HG03135 (cell line): Measurements from ENCODE around the gene DOCK11.

Experiments used
- ATAC-seq: cut with Tn5 transposase; IDR thresholded peaks from one replicate; pipeline ENCODE4 v1.9.1; 2021; ENCODE audit warnings: mild to moderate bottlenecking, moderate library complexity; ENCODE audit not compliant: unreplicated experiment

The DOCK11 gene

DNA sequence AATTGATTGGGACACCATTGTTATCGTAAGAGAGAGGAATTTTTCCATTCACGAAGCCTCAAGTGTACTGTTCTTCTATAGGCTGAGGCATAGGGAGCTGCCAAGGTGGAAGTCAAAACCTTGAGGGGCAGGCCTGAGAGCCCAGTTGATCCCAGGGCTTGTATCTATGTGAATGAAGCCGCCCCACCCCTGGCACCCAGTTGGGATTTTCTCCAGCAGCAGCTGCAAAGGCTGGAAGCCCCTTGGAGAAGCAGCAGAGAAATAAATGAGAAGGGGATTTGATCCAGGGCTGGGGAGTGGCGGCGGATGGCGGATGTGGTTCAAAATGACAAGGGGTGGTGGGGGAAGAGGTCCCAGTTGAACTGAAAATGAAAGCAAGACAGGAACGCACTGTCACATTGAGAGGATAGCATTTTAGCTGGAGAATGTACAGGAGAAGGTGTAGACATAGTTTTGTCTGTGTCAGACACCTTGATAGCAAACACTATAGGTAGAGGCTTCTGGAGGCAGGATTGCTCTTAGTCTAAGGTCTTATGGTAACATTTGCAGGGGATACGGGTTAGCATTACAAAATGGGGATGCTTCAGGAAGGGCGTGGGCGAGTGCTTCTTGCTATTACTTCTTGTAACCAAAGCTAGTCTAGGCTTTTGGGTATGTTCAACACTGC, 32.6 kb downstream of the DOCK11 start:
- peak; percentile 72 for ATAC-seq

DNA sequence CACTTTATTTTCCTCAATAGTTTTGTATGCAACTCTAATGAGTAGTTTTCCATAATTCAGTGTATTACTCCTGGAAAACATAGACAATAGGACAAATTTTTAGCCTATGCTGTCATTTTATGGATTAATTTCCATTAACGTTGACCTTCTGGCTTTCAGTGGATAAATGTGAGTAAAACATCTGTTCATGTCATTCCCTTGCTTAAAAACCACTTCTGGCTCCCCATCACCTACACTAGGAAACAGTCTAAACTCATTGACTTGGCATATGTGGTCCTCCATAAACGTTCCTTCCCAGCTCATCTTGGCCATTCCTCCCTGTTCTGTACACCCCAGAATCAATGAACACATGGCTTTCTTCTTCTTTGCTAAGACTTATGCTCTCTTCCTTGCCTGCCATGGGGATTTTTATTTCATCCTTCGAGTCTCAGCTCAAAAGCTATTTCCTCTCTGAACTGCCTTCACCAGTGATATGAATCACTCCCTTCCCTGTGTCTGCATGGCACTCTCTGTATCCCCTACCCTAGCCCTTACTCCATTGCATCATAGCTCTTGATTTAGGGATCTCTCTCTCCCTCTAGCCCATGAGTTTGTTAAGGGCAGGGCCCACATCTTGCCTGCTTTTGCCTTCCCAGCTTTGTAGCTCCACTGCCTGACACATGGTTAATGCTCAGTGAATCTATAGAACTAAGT, 34.8 kb downstream of the DOCK11 start:
- ATAC-seq: no peak

DNA sequence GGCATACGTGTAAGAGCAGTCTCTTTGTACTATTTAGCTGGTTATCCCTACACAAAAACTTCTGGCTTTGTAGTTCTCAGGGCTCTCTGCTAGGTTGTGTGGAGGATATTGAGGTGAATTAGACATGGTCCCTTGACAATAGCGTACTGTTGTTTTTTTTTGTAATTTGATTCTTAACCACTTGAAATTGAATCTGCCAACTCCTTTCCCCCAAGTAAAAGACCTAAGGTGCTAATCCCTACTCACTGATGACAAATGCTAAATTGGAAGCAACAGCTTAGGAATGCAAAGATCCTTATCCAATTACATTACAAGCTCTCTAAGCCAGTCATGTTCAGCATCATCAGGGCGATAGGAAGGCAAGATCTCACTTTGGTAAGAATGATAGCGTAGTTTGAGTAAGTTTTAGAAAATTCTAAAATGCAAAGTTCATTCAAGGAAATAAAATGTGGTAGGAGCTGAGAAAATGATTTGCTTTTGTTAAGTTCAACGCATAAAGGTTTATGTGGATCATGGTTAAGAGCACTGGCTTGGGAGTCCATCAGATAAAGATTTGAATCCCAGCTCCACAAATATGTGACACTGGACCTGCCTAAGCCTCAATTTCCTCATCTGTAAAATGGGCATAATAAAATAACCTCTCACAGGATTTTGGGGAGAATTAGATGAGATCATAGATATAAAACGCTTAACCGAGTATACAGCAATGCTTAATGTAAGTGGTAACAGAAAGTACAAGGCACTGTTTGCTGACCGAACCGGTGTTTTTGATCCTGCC, 39.3 kb downstream of the DOCK11 start:
- ATAC-seq: no peak

DNA sequence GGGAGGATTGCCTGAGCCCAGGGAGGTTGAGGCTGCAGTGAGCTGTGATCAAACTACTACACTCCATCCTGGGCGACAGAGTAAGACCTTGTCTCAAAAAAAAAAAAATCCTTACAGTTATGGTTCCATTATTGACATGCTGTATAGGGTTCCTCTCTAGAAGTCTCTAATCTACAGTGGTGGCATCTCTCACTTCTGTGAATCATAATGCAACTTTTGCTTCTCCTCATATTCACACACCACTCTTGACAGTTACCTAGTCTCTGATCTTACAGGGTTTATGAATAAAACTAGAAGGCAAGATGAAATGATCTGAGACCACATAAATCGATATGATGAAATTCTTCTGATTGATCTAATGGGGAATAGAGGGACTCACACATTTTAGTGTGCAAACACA, 40.6 kb downstream of the DOCK11 start:
- ATAC-seq: no peak

DNA sequence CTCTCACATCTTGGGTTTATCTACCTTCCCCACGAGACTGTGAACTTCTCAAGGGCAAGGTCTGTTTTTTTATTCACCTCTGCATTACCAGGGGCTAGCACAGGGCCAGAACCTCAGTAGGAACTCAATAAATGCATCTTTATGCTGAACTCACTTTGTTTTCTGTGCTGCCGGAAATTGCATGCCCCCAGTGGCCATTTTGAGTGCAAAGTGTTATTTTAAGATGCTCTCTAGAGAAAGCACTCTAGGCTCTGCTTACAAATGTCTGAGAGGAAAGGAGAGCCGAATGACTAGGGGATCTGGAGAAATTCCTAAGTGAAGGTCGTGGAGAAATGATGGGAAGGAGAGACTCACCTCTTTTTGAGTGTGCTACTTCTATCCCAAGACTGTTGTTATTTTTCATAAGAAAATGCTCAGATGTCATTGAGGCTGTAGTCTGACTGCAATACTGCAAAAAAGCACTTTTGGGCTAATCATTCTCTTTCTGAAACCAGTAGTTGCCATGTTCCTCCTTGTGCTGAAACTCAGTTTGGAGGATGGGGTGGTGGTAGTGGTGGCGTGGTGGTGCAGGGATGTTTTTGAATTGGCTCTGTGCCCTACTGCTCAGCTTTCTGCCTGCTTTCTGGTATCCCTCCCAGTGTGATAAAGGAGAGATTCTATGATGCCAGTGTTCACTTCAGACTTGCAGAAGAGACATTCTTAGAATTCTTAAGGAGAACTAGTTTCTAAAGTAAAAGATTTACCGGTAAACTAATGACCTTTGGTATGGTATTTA, 41.3 kb downstream of the DOCK11 start:
- peak; percentile 78 for ATAC-seq

DNA sequence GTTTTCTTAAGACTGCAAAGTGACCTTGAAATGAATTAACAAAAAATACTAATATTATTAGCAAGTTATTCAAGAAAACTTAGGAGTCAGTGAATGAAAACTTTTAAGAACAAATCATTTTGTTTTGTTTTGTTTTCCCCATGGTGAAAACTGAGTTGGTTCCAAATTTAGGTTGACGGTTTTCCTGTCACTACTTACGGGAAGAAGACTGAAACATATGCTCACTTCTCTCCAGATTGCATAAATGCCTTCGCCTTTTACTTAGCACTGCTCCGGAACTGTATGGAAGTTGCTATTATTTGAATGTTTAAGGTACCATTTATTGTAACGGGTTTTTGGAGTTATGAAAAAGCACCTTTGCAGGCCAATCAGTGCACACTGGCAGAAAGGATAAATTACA, 42.8 kb downstream of the DOCK11 start:
- ATAC-seq: no peak

DNA sequence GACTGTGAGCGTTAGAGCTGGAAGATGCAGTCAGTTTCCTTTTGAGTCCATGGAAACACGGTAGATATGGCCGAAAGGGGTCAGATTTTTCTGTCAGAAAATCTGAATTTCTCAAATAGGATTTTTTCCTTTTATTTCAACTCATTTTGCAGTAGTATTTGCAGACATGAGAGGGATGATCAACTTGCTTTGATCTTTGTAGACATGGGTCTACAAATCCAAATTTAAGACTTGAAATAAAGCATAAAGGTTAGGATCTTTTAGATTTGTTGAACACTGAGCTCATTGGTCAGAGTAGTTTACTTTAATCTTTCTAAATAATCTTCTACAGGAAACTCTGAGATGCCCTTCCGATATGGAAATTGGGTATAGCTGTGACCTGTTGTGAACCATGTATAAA, 44.7 kb downstream of the DOCK11 start:
- no peak for ATAC-seq

DNA sequence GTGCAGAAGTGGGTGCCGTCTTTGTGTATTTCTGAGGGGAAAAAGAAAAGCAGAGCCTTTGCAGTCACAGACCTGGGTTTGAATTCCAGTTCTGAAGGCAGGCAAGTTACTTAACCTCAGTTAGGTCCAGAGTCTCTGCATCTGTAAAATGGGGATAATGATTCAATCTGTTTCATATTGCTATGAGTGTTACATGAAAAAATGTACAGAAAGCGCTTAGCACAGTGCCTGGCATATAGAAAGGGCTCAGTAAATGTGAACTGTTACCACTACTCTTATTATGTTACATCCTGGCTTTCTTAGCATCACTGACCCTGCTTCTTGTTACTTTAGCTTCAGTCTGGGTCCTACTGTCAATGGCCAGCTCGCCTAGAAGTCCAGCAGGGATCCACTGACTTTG, 45.9 kb downstream of the DOCK11 start:
- no peak for ATAC-seq

DNA sequence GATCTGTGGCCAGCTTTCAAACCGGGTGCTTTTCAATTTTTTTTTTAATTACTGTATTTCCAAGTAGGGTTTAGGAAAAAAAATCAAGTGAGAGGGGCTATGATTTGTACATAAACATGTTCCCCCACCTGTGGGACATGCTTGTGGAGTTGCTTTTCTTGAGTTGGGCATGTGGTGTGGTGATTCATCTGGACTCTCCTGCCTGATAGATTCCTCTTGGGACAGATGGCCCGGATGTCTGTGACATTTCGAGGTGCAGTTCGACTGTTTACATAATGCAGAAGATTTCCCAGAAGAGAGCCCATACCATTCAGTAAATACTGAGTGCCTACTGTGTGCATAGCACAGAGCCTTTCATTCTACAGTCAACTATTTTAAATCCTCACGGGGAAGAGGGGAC, 49.9 kb downstream of the DOCK11 start:
- ATAC-seq: no peak

DNA sequence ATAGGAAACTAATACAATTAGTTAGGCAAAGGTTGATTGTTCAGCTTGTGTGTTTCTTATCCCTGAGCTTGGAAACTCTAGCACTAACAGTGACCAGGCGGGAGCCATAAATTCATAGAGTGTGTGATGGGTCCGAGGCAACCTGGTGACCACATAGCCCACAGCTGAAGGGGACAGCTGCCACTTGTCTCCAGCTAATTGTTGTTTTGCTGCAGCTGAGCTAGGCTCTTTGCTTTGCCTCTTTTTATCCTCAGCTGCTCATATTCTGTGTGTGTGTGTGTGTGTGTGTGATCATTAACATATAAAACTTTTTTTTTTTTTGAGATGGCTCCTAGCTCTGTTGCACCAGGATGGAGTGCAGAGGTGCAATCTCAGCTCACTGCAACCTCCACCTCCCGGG, 53.2 kb downstream of the DOCK11 start:
- no peak for ATAC-seq

DNA sequence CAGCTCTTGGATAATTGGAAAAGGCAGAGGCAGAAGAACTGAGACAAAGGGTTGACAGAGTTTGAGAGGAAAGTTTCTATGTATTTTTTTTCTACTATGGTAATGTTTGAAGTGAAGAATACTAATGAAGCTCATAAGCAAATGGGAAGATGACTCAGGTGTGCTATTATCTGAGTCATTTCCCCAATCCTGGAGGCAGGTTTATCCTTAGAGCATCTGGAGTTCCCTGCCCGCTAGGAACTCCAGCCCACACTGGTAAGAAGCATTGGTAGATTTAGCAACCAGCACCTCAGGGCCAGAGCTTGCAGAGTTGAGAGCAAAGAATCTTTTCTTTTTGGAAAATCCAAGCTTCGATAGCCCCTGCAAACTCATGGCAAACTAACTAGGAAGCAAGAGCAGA, 55.2 kb downstream of the DOCK11 start:
- ATAC-seq: no peak

DNA sequence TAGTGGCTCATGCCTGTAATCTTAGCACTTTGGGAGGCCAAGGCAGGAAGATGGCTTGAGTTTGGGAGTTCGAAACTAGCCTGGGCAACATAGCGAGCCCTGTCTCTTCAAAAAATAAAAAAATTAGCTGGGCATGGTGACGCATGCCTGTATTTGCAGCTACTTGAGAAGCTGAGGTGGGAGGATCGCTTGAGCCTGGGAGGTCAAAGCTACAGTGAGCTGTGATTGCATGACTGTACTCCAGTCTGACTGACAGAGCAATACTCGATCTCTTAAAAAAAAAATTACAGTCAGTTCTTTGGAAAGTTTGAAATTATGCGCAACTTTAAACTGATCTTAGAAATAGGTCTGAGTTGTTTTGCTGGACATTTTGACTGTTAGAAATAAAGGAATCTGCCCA, 55.8 kb downstream of the DOCK11 start:
- no peak for ATAC-seq

DNA sequence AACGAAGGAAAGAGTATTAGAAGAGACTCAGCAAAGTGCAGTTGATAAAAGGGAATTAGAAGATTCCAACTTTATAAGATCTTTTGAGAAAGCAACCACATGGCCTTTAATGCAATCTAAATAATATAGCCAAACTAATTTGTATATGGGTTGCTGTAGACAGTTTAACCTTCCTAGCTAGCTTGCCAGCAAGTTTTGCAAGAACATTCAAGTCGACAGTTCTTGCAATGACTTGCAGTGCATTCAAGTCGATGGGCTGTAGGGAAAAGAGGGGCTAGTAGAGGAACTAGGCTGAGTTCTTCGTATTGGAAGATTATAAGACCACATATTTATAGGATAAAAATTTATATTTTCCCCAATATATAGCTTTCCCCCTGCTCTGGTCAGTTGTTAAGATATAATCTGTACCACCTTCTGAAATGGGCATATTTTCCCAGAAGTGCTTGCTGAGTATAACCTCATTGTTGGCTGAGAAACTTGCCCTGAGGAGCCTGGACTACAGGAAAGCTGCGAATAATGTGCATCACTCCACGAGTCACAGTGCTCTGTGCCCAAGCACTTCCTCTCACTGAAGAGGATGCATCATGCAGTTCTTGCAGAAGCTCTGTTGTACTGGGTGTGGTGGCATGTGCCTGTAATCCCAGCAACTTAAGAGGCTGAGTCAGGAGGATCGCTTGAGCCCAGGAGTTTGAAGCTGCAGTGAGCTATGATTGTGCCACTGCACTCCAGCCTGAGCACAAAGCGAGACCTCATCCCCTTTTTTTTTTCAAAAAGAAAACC, 56.7 kb downstream of the DOCK11 start:
- ATAC-seq: no peak

DNA sequence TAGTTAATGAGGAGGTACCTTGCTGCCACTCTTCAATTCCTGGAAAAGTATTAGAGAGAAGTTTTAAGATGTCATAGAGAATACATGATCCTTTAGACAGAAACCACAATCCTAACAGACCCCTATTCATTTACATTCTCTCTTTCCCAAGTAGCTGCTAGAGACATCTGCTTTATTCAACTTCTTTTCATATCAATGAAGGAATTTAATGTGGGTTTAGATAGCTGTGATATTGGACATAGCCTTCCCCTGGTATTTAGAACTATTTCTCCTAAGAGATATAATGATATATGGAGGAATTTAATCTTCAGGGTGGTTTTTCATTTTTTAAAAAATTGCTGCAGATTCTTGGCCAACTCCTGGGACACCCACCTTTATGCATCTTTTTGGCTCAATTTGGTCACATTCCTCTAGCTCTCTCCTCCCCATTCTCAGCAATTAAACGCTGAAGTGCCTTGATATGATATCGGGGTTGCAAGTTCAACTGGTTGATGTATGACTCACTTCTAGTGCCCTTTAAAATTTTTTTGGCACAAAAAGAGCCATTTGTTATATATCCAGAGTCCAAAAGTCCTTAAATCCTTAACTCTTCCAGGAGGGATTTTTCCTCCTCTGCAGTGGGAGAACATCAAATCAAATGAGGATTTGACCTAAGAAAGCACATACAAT, 57.6 kb downstream of the DOCK11 start:
- no peak for ATAC-seq

DNA sequence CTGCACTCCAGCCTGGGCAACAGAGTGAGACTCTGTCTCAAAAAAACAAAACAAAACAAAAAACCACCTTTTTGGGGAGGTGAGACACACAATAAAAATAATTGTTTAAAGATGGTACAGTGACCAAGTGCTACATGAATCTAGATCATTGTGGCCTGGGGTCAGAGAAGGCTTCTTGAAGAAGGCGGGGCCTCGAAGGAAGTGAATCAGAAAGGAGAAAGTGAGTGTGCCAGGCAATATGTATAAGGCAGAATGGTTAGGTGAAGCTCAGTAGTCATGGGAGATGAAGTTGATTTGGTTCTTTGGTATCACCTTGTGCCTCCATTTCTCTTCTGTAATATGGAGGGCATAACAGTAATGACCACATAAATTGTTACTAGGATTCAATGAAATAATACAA, 58.9 kb downstream of the DOCK11 start:
- ATAC-seq: no peak

DNA sequence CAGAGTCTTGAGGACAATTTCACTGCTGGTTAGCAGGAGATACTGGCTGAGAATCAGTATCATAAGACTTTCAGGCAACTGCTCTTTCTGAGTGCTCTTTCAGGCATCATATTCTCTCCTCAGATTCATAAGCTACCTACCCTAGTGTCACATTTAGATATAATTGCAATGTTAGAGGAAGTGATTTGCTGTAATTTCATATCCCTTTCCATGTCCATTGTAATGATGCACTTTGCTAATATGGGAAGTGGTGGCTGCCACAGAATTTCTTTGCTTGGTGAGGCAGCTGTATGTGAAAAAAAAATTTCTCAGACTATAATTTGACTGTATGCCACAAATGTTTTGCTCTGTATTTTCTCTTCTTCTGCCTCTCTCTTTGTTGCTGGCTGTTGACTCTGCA, 63.3 kb downstream of the DOCK11 start:
- ATAC-seq: no peak

DNA sequence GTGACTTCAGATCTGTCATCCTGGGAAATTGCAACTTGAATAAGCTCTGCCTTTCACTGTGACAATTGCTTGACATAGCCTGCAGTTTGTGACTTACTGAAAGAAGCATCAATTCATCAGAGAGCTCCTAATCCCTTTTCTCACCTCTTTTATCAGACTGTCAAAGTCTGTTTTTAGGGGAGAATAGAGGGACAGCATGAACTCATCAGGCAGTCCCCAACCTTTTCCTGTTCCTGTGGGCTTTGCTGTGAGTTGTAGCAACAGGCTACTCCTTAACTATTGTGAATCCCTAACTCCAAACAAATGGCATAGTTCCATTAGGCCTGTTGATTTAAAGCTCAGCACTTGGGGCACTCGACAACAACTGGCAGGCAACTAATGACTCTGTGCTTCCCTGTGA, 64.9 kb downstream of the DOCK11 start:
- ATAC-seq: no peak

DNA sequence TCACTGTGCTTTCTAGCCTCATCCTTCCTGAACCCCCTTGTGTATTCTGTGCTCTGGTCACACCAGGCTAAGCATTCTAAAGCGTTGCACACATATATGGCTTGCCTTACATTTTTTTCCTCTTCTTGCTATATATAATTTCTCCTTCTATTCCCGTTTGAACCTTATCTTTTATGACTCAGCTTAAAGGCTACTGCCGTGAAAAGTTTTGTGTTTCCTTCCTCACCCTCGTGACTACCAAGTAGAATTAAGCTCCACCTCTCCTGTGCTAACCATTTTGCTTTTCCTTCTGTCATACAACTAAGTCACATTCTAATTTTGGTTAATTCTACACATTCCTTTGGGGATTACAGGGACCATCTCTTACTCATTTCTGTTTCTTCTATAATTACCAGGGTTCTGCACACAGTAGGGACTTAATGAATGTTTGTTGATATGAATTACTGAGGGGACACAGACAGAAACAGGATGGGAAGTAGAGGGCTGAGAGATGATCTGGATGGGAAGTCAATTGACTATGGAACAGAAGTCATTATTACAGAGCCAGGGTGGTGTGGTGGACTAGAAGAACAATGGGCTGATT, 67.1 kb downstream of the DOCK11 start:
- no peak for ATAC-seq

DNA sequence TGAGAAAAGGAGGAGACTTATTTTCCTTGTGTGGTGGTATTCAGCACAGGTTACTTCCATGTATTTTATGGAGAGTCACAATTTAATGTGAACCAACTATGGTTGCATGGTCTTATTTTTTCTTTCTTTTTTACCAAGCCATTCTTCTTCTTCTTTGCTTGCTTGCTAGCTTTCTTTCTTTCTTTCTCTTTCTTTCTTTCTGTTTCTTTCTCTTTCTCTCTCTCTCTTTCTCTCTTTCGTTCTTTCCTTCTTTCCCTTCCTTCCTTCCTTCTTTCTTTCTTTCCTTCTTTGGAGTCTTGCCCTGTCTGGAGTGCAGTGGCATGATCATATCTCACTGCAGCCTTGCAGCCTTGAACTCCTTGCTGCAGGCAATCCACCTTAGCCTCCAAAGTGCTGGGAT, 68.9 kb downstream of the DOCK11 start:
- no peak for ATAC-seq

DNA sequence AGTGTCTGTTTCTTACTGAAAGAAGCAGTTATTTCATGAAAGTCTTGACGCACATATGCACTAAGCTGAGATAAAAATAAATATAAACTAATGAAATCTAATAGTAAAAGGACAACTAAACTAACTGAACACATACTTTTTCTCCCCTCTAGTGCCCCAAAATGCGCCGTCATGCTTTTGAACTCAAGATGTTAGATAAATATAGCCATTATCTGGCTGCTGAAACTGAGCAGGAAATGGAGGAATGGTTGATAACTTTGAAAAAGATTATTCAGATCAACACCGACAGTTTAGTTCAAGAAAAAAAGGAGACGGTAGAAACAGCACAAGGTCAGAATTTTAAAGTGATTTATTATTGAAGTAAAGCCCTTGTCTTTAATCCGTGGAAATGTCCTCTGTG, 70.2 kb downstream of the DOCK11 start:
- no peak for ATAC-seq
